Kidney epithelial cell (primary cell): ENCODE data around the gene CEMP1. TPM values are rescaled to one million over a fixed set of nuclear protein-coding genes. Genes with fewer than 3 reads are reported as not detected.
A peak's percentile ranks its signal among the peaks of the same experiment; 100 is the strongest.

Source experiments
- DNase-seq: peaks from one replicate; pipeline ENCODE4 v3.0.0-alpha.2; 2010; ENCODE audit warnings: low read depth
- H3K27me3 ChIP-seq: 2 replicates; pipeline ENCODE4 v1.6.0; 2011; ENCODE audit warnings: low read length; ENCODE audit not compliant: control insufficient read depth, insufficient read depth
- H3K36me3 ChIP-seq: 2 replicates; pipeline ENCODE4 v1.5.1; 2011; ENCODE audit warnings: low read length; ENCODE audit not compliant: control insufficient read depth, insufficient read depth
- H3K4me3 ChIP-seq: 2 replicates; pipeline ENCODE4 v1.5.1; 2011; ENCODE audit warnings: low read depth, mild to moderate bottlenecking, control low read depth, low read length
- CTCF ChIP-seq: IDR thresholded peaks from 2 replicates; pipeline ENCODE4 v1.5.1; 2011; ENCODE audit warnings: mild to moderate bottlenecking, moderate library complexity, low read length, control low read depth, inconsistent platforms; ENCODE audit not compliant: insufficient read depth, poor library complexity, severe bottlenecking
- total RNA-seq: library from RNA; depleted of rRNA; stranded (reverse); fragments of >200 nt; gene quantifications from 2 replicates; pipeline ENCODE4 v1.2.3, GENCODE V29; 2015

Gene CEMP1
- total RNA-seq, 1 donor from 2014 or later, result not detected

GRCh38 chr16:2490190-2491105 lies 40.8 kb downstream of the CEMP1 start:
- Histone ChIP-seq H3K27me3 (no peaks in the 10 kb centered on the region), H3K36me3 (no peaks in the 10 kb centered on the region), H3K4me3 (no peak overlapping the region)
- no peak for DNase-seq
- TF ChIP-seq CTCF, result no peak

- no peaks in the 10 kb centered on the region for H3K36me3 ChIP-seq
- no peaks in the 10 kb centered on the region for H3K27me3 ChIP-seq
- TF ChIP-seq CTCF, result no peak
- DNase-seq, result no peak
- H3K4me3 ChIP-seq, result no peak overlapping the region
Measured at GRCh38 chr16:2489581-2489980, 41.6 kb downstream of the CEMP1 start.

DNA sequence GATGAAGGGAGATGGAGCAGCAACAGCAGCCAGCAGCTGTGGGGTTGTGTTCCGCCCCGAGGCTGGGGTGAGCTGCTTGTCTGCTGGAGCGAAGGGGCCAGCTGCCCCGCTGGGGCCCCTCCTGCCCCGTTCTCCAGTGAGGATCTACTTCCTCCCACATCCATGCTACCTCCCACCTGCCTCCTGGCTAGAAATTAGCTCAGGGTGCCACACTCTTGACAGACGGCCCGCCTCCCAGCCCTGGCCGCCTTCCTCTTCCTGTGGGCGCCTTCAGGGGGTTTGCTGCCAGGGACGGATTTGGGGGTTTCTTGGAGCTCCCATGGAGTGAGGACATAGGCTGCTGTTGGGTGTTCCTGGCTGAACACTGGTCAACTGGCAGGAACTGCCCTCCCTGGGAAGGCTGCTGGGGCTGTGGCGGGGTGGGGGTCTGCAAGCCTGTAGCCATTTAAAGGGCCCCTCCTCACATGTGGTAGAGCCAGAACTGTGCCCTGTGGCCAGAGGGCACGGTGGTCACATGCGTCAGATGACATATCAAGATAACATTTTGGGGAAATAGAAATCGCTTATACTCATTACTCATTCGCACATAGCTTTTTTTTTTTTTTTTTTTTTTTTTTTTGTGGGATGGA lies 43.2 kb downstream of the CEMP1 start:
- H3K27me3 ChIP-seq, result no peaks in the 10 kb centered on the region
- H3K36me3 ChIP-seq, result no peaks in the 10 kb centered on the region
- no peak for TF ChIP-seq CTCF
- no peak for DNase-seq
- H3K4me3 ChIP-seq, result no peak overlapping the region

DNA sequence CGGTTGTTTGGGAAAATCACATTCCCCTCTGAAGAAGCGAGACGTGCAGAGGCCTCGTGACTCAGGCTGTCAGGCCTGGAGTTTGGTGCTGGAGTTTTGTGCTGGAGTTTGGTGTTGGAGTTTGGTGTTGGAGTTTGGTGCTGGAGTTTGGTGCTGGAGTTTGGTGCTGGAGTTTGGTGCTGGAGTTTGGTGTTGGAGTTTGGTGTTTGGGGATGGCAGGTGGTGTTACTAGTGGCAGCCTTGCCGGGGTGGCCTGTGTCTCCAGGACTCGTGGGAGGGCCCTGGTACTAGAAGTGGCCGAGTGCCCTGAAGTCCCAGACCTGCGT lies 43.7 kb downstream of the CEMP1 start:
- no peak for TF ChIP-seq CTCF
- Histone ChIP-seq H3K36me3 (no peaks in the 10 kb centered on the region), H3K27me3 (no peaks in the 10 kb centered on the region), H3K4me3 (no peak overlapping the region)
- no peak for DNase-seq

DNA sequence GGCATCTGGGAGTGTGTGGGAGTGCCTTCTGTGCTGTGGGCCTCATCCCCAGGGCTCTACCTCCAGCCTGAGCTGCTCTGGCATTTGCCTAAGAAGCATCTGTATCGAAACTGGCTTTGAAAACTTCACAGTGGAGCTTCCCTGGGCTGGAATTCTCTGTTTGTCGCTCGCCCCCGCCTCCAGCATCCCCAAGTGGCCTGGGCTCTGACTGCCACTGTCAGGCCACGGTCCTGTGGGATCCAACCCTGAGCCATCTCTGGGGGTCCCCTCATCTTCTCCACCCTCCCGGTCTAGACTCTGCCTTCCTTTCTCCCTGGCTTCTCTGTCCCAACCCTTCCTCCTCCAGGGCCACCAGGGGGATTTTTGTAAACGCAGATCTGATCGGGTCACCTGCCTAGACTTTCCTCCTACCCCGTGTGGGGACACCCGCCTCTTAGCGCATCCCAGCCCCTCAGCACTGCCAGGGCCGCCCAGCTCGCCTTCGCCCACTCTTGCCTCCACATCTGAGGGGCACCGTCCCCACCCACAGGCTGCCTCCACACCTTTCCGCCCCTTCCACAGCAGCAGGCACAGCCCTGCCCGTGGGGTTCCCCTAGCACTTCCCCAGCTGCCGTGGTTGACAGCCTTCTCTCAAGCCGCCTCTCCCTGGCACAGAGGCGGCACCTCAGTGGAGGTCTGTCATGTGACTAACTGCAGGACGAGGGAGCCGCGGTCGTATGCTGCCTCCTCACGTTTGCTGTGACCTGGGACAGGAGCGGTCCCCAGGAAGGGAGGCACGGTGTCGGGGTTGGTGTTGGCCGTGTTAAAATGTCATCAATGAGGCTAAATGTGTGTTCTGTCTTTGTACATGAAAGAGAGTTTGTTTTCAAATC lies 44.3 kb downstream of the CEMP1 start:
- peak; percentile 17 for TF ChIP-seq CTCF
- no peak overlapping the region for H3K4me3 ChIP-seq
- no peak for DNase-seq
- H3K27me3 ChIP-seq, result no peaks in the 10 kb centered on the region
- no peaks in the 10 kb centered on the region for H3K36me3 ChIP-seq
